ENCODE results near the gene ST7.
A peak's percentile ranks its signal among the peaks of the same experiment; 100 is the strongest.
"Not testable (repeated sequence)": the region's sequence is repeated elsewhere in the genome, so short reads cannot be mapped to it uniquely, and the experiment has no call there.

ST7 gene

GRCh38 chr7:117230276-117231046 is 277.2 kb downstream of the ST7 start:
- DNase-seq (ENCODE audit: low spot score): peak; percentile 67

- no peak for DNase-seq (ENCODE audit: low spot score)
Measured at GRCh38 chr7:117231047-117231359, 277.7 kb downstream of the ST7 start.

GRCh38 chr7:117237646-117238045 is 284.3 kb downstream of the ST7 start:
- no peak for DNase-seq (ENCODE audit: low spot score)

GRCh38 chr7:117238472-117238871 is 285.2 kb downstream of the ST7 start:
- DNase-seq (ENCODE audit: low spot score): no peak

DNA sequence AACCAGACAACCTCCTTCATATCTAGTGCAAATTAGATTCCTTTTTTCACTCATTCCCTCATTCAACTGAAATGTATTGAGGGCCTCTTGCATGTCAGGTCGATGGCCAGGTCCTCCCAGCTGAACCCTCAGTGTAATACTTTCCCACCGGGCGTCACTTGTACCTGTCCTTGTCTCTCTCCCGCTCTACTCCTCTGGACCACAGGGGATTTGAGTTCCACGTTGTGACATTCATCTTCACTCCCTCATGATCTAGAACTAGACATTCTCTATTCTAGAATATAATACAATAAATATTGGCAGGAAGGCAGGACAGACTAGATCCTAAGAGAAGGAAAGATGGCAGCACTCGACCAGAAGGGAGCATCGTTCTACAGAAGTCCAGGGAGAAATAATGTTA is 285.6 kb downstream of the ST7 start:
- DNase-seq (ENCODE audit: low spot score): no peak

DNA sequence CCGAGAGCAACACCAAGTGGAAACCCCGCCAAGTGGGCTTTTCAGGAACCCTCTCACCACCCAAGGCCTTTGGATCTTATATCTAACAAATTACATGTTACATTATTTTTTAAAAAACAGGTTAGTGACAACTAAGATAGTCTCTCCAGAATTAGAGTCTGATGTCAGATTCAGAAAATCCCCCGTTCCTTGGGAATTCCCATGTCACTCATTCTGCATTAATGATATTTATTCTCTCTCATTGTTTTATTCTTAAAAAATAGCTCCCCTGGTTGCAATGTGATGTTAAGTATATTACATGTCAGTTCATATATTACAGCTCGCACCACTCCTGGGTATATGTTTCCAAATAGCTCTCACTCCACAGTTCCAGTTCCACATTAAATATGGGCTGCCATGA is 287.8 kb downstream of the ST7 start:
- no peak for DNase-seq (ENCODE audit: low spot score)

GRCh38 chr7:117243390-117243789 is 290.1 kb downstream of the ST7 start:
- DNase-seq (ENCODE audit: low spot score): no peak

DNA sequence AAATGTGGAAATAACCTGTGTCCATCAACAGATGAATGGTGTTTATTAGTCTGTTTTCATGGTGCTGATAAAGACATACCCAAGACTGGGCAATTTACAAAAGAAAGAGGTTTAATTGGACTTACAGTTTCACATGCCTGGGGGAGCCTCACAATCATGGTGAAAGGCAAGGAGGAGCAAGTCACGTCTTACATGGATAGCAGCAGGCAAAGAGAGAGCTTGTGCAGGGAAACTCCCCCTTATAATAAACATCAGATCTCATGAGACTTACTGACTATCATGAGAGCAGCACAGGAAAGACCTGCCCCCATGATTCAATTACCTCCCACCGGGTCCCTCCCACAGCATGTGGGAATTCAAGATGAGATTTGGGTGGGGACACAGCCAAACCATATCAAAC is 292.4 kb downstream of the ST7 start:
- DNase-seq (ENCODE audit: low spot score): not testable (repeated sequence)

DNA sequence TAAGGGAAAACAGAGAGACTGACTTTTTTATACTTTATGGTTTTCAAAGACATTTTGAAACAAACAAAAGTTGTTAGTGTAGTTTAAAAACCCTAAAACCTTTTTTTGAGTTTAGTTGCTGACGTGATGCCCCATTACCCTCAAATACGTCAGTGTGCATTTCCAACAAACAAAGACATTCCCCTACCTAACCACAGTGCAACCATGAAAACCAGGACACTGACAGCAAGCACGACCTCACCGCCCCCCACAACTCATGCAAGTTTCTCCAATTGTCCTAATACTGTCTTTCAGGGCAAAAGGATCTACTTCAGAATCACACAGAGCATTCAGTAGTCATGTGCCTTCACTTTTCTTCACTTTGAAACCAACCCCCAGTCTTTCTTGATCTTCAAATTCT is 294.5 kb downstream of the ST7 start:
- no peak for DNase-seq (ENCODE audit: low spot score)

GRCh38 chr7:117248829-117249228 is 295.5 kb downstream of the ST7 start:
- no peak for DNase-seq (ENCODE audit: low spot score)

- DNase-seq (ENCODE audit: low spot score): no peak
Measured at GRCh38 chr7:117249696-117250095, 296.4 kb downstream of the ST7 start.

- DNase-seq (ENCODE audit: low spot score): no peak
Measured at GRCh38 chr7:117250245-117250644, 296.9 kb downstream of the ST7 start.

DNA sequence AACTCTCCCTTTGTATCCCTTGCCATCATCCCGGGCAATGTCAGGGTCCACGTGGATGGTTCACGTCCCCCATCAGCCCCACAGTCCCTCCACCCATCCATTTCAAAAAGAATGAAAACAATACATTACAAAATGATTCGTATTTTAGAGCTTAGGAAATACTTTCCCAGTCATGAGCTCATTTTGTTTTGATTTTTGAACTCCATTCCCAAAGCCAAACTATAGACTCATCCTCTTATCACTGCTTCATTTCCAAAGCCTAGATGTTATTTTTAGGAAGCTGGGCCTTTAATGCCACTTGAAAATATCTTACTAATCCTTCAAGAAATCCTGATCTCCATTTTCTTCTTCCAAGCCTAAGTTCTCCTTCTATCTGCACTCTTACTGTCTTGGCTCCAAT is 297.5 kb downstream of the ST7 start:
- peak; percentile 29 for DNase-seq (ENCODE audit: low spot score)

- DNase-seq (ENCODE audit: low spot score): peak; percentile 58
Measured at GRCh38 chr7:117251687-117252086, 298.4 kb downstream of the ST7 start.

GRCh38 chr7:117259615-117260014 is 306.3 kb downstream of the ST7 start:
- peak; percentile 36 for DNase-seq (ENCODE audit: low spot score)

DNA sequence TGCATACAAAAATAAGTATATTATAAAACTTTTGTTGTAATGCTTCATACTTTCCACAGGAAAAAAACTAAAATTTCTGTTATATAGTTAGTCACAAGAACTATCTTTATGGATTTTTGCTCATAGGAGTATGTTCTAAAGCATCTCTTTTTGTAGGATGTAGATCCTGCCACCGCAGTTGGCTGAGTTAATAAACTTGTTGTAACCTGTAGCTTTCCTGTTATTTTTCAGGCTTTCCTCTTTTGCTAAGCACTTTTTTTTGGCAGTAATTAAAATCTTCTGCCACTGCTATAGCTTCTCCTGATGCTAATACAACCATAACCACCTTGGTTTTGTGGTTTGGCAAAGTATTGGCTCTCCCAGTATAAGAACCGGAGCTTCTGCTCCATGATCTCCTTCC is 309.2 kb downstream of the ST7 start:
- no peak for DNase-seq (ENCODE audit: low spot score)

- no peak for DNase-seq (ENCODE audit: low spot score)
Measured at GRCh38 chr7:117264716-117265115, 311.4 kb downstream of the ST7 start.

DNA sequence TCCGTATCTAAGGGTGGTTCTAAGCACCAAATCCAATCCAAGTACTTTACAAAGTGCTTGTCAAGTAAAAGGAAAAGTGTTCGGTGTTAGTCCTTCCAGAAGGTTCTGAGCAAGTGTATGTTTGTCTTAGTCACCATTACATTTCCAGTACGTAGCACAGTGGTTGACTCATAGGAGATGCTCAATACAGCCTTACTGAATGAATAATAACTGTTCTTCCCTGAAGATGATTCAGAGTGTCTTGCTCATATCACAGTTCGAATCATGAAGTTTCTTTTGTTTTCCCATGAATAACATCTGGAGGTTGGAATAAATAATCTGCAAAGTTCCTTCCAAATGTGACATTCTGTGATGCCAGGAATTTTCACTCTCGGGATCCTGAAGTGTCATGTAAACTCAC is 316.1 kb downstream of the ST7 start:
- DNase-seq (ENCODE audit: low spot score): peak; percentile 58

- DNase-seq (ENCODE audit: low spot score): peak; percentile 49
Measured at GRCh38 chr7:117269886-117270285, 316.6 kb downstream of the ST7 start.

DNA sequence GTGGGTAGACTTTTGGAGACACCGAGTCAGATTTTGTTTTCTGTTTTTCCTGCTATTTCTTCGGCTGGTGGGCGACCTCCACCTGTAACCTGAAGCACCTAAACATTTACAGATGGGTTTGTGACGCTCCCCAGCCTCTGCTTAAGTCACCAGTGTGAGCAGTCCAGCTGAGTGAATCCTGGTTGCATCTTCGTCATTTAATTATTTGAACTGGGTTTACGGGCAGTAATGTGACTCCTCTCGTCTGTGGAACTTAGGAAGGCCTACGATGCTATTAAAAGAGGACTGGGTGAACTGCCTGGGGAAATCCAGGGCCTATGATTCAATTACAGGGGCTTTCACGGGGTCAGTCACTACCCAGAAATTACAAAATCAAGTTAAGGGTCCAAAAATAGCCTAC is 317.1 kb downstream of the ST7 start:
- DNase-seq (ENCODE audit: low spot score): no peak

GRCh38 chr7:117271566-117271965 is 318.3 kb downstream of the ST7 start:
- DNase-seq (ENCODE audit: low spot score): no peak

GRCh38 chr7:117272017-117272759 is 318.9 kb downstream of the ST7 start:
- DNase-seq (ENCODE audit: low spot score): no peak

GRCh38 chr7:117273325-117273724 is 320.0 kb downstream of the ST7 start:
- DNase-seq (ENCODE audit: low spot score): no peak

DNA sequence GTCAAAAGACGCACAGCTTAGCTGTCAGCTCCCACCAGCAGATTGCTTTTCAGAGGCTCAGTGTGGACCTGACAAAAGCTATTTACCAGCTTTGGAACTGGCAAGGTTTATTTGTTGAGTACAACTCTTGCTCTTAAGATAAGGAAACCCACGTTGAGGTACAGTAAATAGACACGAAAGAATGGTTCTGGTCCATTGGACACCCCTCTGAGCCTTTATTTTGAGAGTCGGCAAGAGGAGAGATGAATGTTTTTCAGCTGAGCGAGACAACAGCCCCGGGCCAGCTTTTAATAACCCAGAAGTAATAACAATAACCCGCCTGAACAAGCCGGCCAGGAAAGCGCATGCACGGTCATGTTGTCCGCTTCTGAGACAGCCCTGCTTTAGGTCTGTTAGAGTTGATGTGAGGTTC is 320.5 kb downstream of the ST7 start:
- DNase-seq (ENCODE audit: low spot score): no peak

Data from hepatic stellate cell (primary cell).